Measurements from ENCODE around the gene PEX5L. TPM values are rescaled to one million over a fixed set of nuclear protein-coding genes. Genes with fewer than 3 reads are reported as not detected.

Gene PEX5L
- total RNA-seq, 2 experiments from 2014 or later: not detected

DNA sequence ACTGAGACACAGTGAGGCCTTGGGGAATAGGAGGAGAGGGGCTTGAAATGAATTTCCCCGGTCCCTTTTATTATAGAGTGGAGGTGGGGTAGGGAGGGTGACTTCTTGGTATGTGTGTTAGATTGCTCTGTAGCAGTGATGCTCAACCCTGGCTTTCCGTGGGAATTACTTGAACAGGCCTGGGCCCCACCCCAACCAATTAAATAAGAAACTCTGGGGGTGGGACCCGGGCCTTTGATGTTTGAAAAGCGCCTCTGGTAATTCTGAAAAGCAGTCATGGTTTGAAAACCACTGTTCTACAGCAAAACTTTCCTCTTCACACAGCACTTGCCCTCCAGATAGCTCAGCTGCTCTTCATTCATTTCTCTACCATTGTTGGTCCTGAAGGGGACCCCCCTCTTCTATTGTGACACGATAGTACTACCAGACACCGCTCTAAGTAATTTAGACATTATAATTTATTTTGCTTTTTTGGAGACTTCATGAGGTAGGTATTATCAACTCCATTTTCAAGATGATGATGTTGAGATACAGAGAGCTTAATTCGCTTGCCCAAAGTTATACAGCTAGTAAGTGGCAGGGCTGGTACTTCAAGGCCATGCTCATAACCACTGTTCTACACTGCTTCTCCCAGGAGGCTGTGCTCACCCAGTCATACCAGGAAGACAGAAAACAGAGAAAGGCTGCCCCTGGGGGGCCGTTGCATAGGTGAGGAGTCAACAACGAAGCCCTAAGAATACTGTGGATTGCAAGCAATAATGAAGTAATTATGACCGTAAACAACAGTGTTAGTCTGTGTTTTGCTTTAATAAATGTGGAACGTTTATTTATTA, 176.2 kb downstream of the PEX5L start:
- CTCF ChIA-PET: interaction anchor here (1.3 kb wide), 1 partner anchor 13 kb away, joined by 3 read pairs; no protein-coding TSS in a partner anchor
- POLR2A ChIA-PET: no interaction called here

DNA sequence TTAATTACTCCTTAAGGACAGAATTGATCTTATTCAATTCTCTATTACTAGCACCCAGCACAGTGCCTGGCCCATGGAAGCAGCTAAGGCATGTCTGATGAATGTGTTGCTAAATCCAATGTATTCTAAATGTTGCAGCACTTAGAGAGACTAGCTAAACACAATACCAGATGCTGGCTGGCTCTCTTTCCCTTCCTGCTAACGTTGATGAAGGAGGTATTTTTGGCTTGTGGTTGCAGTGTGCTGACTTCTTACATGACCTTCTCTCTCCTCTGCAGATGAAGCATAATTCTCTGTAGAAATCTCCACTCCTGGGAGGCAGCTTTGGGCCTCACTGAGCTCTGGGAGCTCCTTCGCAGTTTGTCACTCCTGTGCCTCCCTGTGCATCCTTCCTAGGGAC, 183.6 kb downstream of the PEX5L start:
- ChIA-PET CTCF (no interaction called here), POLR2A (no interaction called here)

DNA sequence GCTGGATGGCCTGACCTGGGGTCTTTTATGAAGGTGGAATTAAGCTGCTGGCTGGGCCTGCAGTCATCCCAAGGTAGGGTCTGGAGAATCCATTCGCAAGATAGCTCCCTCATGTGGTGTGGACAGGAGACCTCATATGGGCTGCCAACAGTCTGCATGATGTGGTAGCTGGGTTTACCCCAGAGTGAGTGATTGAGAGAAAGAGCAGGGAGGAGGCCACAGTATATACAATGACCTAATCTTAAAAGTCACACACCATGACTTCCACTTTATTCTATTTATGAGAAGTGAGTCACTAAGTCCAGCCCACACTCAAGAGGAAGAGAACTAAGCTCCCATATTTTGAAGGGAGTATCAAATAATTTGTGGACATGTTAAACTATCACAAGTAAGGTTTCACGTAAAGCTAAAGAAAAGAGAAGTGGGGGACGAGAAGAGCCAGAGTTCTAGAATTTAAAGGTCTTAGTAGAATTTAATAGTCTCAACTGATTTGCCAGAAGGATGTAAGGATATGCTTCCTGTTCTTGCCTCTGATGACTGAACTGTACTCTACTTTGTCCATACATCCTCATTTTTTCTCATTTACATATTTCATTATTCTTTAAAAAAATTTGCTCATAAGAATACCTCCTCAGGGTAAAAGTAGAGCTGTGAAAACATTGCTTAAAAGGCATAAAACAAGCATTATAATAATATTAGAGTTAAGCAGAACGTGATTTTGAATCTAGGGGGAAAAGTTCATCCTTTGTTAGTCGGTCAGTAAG, 184.4 kb downstream of the PEX5L start:
- POLR2A ChIA-PET: no interaction called here
- CTCF ChIA-PET: no interaction called here

DNA sequence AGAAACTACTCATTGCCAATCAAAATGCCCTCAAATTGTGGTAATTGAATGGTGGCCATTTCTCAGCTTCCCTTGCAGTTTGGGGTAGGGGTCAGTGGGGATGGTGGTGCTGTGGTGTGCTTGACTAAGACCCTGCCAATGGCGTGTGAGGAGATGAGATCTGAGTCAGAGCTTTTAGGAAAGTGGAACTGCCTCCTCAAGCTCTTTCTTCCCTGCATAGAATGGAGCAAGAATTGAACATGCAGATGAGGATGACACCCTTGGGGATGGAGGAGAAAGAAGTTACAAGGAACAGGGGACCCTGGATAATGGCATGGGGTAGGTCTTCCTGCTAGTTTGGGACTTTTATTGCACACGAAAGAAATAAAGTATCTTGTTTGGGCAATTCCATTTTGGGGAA, 188.0 kb downstream of the PEX5L start:
- CTCF ChIA-PET: interaction anchor here (0.7 kb wide), 1 partner anchor 39 kb away, joined by 3 read pairs; no protein-coding TSS in a partner anchor

DNA sequence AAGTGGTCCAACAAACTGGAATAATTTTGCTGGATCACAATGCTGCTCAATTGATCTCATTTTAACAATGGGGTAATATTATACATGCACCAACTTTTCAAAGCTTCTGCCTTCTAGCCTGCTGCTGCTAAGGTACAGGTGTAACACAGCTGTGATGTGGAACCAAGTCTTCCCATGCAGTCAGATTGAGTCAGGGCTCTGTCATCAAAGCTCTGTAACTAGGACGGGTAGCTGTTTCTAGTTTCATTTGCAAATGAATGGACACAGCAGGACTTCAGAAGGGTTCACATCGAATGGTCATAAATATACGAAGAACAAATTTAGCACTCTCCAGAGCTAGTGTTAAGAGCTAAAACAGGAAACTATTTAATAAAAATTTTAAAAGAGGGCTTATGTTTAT, 194.7 kb downstream of the PEX5L start:
- ChIA-PET POLR2A (no interaction called here), CTCF (no interaction called here)

More for the DNA sequence above, 188.0 kb downstream of the PEX5L start:
- POLR2A ChIA-PET: no interaction called here

DNA sequence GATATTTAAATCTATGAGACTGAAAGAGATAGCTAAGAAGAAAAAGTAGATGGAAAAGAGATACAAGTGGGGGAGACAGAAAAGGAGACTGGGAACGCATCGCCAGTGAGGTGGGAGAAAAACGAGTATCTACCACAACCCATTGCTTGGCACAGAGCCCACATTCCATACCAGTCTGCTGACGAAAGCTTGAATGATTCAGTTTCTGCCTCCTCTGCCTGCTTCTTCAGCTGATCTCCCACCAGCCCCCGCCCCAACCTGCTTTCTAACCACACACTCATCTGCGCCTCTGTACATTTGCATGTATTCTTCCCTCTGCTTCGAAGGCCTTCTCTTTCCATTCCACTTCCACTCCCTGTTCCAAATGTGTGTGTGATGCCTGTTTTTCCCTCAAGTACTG, 195.8 kb downstream of the PEX5L start:
- CTCF ChIA-PET: no interaction called here
- POLR2A ChIA-PET: no interaction called here

DNA sequence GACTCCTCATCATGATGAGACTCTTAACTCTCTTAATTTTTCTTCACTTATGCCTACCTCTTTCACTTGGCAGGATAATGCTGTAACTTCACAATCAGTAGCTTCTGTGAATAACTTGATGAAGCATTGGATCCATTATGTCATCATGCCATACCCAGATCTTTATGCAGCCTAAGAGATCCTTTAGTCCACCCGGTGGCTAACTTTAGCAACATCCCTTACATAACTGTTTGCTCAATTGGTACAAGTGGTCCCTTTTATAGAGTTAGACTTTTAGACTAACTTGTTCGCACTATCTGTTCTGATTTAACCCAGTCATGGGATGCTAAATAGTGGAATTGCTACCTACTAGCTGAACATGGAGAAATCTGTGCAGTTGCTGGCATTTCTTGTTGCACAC, 199.4 kb downstream of the PEX5L start:
- POLR2A ChIA-PET: no interaction called here
- CTCF ChIA-PET: no interaction called here

DNA sequence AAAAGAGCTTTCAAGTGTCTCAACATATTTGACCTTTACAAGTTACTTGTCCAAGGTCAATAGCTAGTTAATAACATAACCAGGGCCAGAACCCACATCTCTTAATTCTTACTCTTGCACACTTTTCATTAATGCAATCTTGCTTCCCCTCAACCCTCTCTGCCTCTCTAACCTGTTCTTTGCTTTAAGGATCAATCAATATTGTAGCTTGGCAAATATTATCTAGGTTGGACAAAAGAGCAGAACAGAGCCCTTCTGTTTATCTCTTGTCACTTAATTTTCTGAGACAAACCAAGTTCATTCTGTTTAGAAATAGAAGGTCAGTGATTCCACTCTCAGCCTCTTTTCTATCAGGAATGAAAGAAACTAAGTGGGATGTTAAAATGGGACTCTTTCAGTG, 203.4 kb downstream of the PEX5L start:
- POLR2A ChIA-PET: no interaction called here
- CTCF ChIA-PET: no interaction called here

DNA sequence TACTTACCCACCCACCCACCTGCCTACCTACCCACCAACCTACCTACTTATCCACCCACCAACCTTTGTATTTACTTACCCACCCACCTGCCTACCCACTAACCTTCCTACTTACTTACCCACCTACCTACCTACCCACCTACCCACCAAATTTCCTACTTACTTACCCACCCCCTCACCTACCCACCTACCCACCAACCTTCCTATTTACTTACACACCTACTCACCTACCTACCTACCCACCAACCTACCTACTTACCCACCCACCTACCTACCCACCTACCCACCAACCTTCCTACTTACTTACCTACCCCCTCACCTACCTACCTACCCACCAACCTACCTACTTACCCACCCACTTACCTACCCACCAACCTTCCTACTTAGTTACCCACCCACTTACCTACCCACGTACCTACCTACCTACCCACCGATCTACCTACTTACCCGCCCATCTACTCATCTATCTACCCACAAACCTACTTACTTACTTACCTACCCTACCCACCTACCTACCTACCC, 204.3 kb downstream of the PEX5L start:
- POLR2A ChIA-PET: no interaction called here
- CTCF ChIA-PET: no interaction called here

DNA sequence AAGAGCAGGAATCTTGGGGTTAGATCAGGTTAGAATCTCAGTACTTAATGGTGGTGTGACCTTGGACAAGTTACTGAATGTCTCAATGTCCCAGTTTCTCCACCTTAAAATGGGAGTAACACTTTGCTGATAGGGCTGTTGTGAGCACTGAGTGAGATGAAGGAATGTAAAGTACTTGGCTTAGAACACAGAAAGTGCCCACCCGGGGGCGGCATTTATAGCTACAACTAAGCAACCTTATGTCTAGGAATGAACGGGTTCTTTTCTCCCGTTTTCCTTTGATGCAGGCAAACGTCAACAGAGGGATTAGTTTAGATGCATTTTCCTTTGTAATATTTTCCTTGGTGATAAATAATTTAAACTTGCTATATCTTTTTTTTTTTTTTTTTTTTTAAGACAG, 207.3 kb downstream of the PEX5L start:
- ChIA-PET POLR2A (no interaction called here), CTCF (interaction anchor here (0.6 to 0.7 kb wide), 2 partner anchors 59 to 773 kb away, joined by 3 to 5 read pairs; partner anchors contain the start of gene TTC14)

DNA sequence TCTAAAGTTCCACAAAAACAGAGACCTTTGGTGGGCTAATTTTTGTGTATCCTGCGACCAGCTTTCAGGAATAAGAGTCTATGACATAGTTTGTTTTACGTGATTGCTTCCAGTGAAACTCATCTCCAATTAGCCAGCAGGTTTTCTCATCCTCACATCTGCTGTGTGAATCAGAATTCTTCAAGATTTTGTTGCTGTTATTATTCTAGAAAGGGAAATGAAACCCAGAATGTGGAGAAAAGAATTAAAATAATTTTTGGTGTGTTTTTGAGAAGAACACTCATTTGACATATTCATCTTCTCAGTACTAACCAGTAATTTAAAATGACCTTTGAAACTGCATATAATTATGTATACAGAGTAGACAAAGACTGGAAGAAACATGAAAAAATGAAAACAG, 208.0 kb downstream of the PEX5L start:
- POLR2A ChIA-PET: no interaction called here
- CTCF ChIA-PET: no interaction called here

DNA sequence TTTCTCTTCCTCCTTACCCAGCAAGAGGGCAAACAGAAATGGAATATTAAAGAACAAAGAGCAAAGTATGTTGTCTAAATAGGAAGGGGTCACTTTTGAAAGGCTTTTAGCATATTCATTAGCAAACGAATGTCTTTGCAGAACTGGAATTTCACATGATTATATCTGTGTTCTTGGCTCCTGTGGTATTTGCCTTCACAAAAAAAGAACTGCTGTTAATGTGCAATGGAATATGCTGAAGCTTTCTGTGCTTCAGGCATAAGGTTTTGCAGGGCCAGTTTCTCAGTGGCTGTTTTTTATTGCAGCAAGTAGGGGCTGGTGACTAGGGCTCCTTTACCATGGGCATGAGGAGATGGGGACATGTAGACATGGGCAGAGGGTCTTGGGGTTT, 210.5 kb downstream of the PEX5L start:
- ChIA-PET CTCF (interaction anchor here (0.5 kb wide), 1 partner anchor 48 kb away, joined by 4 read pairs; no protein-coding TSS in a partner anchor), POLR2A (no interaction called here)

DNA sequence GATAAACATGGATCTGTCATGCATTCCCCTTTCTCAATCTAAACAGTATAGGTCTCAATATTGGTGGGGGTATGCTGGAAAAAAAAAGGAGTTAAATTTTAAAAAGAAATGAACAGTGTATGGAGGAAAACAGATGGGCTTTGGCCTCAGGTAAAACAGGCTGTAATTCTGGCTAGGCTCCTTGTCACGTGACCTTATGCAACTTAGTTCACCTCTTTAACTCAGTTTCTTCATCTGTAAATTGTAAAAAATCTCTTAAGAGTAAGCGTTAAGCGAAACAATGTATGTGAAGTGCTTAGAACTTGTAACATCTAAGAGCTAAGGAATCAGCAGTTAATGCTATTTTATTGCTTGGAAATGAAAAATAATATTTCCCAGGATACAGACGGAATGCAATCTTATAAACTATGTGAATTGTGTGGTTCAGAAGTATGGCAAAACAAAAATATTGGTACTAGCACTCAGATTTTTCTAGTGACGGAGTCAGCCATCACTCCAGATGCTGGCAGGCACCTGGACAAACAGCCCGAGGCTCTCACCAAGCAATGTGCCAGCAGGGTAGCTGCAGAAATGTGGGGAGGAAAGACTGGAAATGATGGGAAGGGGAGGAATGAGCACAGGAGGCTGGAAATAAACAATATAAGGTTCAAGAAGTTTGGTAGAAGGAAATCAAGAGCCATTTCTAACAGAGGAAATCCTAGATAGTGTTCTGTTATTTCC, 211.1 kb downstream of the PEX5L start:
- ChIA-PET POLR2A (no interaction called here), CTCF (no interaction called here)

DNA sequence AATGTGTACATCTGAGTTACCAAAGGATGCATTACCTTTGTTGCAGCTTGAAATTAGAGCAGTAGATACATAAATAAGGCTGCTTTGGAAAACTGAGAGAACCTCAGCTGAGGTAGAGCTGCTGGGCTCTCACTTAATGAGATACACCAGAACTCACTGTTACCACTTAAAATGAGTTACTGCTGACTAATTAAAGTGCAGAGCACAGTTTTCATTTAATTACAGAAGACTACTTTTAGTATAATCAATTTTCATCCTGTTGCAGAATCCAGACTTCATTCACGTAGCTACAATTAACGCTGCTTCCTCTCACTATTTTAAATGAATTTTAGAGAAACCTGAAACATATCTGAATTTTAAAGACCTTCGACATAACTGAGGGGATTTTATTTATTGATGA, 214.4 kb downstream of the PEX5L start:
- ChIA-PET POLR2A (no interaction called here), CTCF (interaction anchor here (1.3 kb wide), 1 partner anchor 12 kb away, joined by 3 read pairs; no protein-coding TSS in a partner anchor)

DNA sequence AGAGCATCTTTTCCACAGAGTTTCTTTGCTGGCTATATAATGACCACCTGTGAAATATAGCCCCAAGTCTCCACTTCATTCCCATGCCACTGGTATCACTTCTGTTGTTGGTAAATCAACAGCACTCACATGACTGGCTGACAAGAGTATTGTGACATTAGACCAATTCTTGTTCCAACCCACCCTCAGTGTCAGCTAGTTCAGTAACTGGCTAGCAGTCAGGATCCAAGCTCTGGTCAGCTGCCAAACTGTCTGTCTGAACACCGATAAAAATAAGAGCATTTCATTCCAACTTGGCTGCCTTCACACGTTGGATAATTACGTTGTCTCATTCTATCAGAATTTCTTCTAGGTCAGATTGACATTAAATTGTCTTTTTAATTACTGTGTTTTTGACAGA, 217.4 kb downstream of the PEX5L start:
- POLR2A ChIA-PET: no interaction called here
- CTCF ChIA-PET: no interaction called here

DNA sequence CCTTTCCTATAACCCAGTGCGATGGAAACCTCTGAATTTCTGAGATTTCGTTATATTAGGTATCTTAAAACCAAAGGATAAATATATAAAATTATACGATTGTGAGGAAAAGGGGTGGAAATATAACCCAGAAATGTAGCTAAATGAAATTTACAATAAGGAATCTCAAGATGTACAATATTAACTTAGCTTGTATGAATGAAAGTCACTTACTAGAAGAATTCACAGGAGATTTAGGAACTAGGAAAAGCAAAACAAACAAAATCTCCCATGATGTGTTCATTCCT, 224.7 kb downstream of the PEX5L start:
- ChIA-PET POLR2A (no interaction called here), CTCF (no interaction called here)

DNA sequence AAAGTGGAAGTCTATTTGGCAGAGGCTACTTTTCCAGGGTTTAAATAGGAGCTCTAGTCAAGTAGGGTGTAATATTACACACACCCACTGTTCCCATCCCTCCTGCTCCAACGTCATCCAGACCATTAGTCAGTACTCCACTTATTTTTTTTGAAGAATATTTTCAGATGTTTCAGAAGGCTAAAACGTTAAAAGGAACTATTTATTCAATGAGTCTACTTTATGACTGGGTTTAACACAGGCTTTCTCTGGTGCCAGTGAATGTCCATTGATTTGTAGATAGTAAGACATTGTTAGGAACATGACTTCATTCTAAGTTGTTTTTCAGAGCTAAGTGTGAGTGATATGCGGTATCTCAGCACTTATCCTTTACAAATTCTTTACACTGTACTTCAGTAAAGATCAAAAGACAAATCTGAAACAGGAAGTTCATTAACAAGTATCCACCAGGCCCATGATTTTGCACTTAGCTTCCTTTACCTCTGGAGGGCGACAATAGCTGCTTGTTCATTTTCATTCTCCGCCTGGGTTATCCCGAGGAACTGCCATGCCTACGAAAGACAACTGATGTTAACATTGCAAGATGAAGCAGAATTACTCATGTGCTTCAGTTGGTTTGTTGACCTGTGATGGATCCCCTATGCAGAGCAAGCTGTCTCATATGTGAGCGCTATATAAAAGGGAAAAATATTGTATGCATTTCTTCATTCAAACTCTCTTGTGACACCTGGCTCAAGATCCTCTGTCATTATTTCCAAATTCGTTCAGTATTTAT, 225.2 kb downstream of the PEX5L start:
- POLR2A ChIA-PET: no interaction called here
- CTCF ChIA-PET: interaction anchor here (1.0 kb wide), 1 partner anchor 11 kb away, joined by 3 read pairs; no protein-coding TSS in a partner anchor

DNA sequence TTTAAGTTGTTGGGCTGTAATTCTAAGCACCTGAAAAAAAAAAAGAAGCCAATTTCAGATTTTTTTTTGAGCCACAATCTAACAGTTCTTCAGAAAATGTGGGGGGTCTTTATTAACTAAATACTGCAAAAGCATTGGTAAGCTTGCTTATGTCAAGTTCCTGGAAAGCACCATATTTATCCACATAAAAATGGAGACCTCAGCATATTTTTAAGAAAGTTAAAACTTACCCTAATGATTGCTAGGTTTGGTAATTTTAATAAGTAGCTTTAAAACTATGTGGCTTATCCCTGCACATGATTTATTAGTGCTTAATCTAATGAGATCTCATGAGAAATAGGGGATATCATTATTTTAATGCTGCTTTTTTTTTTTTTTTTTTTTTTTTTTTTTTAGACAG, 227.1 kb downstream of the PEX5L start:
- ChIA-PET CTCF (interaction anchor here (0.7 kb wide), 1 partner anchor 1847 kb away, joined by 3 read pairs; no protein-coding TSS in a partner anchor), POLR2A (no interaction called here)

DNA sequence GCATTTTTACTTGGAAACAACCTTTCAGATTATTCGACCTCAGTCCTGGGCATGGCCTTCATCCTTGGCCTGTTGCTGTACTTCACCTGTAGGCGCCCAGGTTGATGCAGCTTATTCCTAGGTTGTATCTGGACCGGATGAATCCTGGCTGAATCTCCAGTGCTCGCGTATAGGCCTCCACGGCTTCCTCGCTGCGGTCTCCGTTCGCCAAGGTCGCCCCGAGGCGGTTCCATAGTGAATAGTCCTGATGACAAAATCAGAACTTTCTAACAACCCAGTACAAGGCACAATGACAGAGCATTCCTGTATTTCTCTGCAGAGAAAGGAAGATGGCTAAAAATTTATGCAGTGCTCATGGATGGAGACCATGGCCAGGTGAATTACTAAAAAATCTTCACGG, 229.1 kb downstream of the PEX5L start:
- POLR2A ChIA-PET: no interaction called here
- CTCF ChIA-PET: no interaction called here

DNA sequence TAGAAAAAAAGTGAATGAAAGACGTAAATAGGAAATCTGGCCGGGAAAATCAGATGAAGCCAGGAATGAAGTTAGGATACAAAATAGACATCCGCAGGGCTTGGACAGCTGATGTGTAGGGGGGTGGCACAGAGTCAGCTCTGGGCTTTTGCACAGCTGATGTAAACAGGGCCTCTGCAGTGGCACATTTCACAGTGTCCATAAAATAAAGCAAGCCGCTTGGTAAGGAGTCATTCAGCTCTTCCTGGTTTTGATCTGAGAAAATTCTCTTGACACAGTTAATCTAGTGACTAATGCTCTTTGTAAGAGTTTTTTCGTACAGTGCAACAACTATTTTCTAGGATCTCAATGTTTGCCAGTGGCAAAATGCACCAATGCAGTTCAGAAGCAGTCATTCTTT, 230.6 kb downstream of the PEX5L start:
- CTCF ChIA-PET: interaction anchor here (0.9 kb wide), 1 partner anchor 13 kb away, joined by 3 read pairs; no protein-coding TSS in a partner anchor
- POLR2A ChIA-PET: no interaction called here

Measured in activated CD8-positive, alpha-beta memory T cell treated with anti-CD3 and anti-CD28 coated beads for 36 hours (primary cell).